ENCODE results near the gene GPR143. TPM values are rescaled to one million over a fixed set of nuclear protein-coding genes. Genes with fewer than 3 reads are reported as not detected.

The GPR143 gene
- total and polyA plus RNA-seq, 2 donors = 1.7 to 2.2 TPM

- Histone ChIP-seq H3K27me3 (ENCODE audit: control insufficient read depth in 2 of 2, insufficient read depth in 1 of 2, low read length in 1 of 2) (no peaks in the 10 kb centered on the region), H3K36me3 (ENCODE audit: control insufficient read depth in 2 of 2, insufficient read depth in 2 of 2, low read length in 1 of 2) (peaks cover 21 to 32% of the 10 kb centered on the region in 2 donors), H3K4me1 (ENCODE audit: control insufficient read depth in 2 of 2, insufficient read depth in 2 of 2, low read length in 2 of 2) (peaks cover 0 to 9% of the 10 kb centered on the region in 2 donors), H3K4me3 (ENCODE audit: low read length in 2 of 2) (no peak overlapping the region), H3K9me3 (ENCODE audit: control insufficient read depth in 2 of 2, insufficient read depth in 1 of 2, low read length in 1 of 2) (no peaks in the 10 kb centered on the region), H3K27ac (ENCODE audit: low read depth in 1 of 2, low read length in 1 of 2) (no peak overlapping the region)
- DNase-seq (ENCODE audit: low read depth in 6 of 9, low spot score in 9 of 9) = no peak
- over 99% methylated on average over 4 of the region's 4 CpGs for whole genome bisulfite sequencing
Measured at GRCh38 chrX:9706421-9706820, 59.2 kb downstream of the GPR143 start.

- 100% methylated on average over 6 of the region's 6 CpGs for WGBS
- H3K9me3 ChIP-seq (ENCODE audit: control insufficient read depth in 2 of 2, insufficient read depth in 1 of 2, low read length in 1 of 2) = no peaks in the 10 kb centered on the region
- DNase-seq (ENCODE audit: low read depth in 6 of 9, low spot score in 9 of 9) = no peak
- H3K36me3 ChIP-seq (ENCODE audit: control insufficient read depth in 2 of 2, insufficient read depth in 2 of 2, low read length in 1 of 2) = peaks cover 17 to 26% of the 10 kb centered on the region in 2 donors
- no peaks in the 10 kb centered on the region for H3K27me3 ChIP-seq (ENCODE audit: control insufficient read depth in 2 of 2, insufficient read depth in 1 of 2, low read length in 1 of 2)
- peaks cover 0 to 9% of the 10 kb centered on the region in 2 donors for H3K4me1 ChIP-seq (ENCODE audit: control insufficient read depth in 2 of 2, insufficient read depth in 2 of 2, low read length in 2 of 2)
- no peak overlapping the region for H3K4me3 ChIP-seq (ENCODE audit: low read length in 2 of 2)
- no peak overlapping the region for H3K27ac ChIP-seq (ENCODE audit: low read depth in 1 of 2, low read length in 1 of 2)
Measured at GRCh38 chrX:9704876-9705465, 60.7 kb downstream of the GPR143 start.

GRCh38 chrX:9703406-9703805 is 62.2 kb downstream of the GPR143 start:
- 95% methylated on average over 14 of the region's 14 CpGs for WGBS
- Histone ChIP-seq H3K4me1 (ENCODE audit: control insufficient read depth in 2 of 2, insufficient read depth in 2 of 2, low read length in 2 of 2) (no peaks in the 10 kb centered on the region), H3K36me3 (ENCODE audit: control insufficient read depth in 2 of 2, insufficient read depth in 2 of 2, low read length in 1 of 2) (peaks cover 16 to 20% of the 10 kb centered on the region in 2 donors), H3K27ac (ENCODE audit: low read depth in 1 of 2, low read length in 1 of 2) (no peak overlapping the region), H3K4me3 (ENCODE audit: low read length in 2 of 2) (no peak overlapping the region), H3K9me3 (ENCODE audit: control insufficient read depth in 2 of 2, insufficient read depth in 1 of 2, low read length in 1 of 2) (no peaks in the 10 kb centered on the region), H3K27me3 (ENCODE audit: control insufficient read depth in 2 of 2, insufficient read depth in 1 of 2, low read length in 1 of 2) (no peaks in the 10 kb centered on the region)
- no peak for DNase-seq (ENCODE audit: low read depth in 6 of 9, low spot score in 9 of 9)

- over 99% methylated on average over 12 of the region's 12 CpGs for WGBS
- DNase-seq (ENCODE audit: low read depth in 6 of 9, low spot score in 9 of 9) = no peak
- no peaks in the 10 kb centered on the region for H3K4me1 ChIP-seq (ENCODE audit: control insufficient read depth in 2 of 2, insufficient read depth in 2 of 2, low read length in 2 of 2)
- no peak overlapping the region for H3K4me3 ChIP-seq (ENCODE audit: low read length in 2 of 2)
- no peaks in the 10 kb centered on the region for H3K9me3 ChIP-seq (ENCODE audit: control insufficient read depth in 2 of 2, insufficient read depth in 1 of 2, low read length in 1 of 2)
- no peaks in the 10 kb centered on the region for H3K27me3 ChIP-seq (ENCODE audit: control insufficient read depth in 2 of 2, insufficient read depth in 1 of 2, low read length in 1 of 2)
- H3K27ac ChIP-seq (ENCODE audit: low read depth in 1 of 2, low read length in 1 of 2) = no peak overlapping the region
- H3K36me3 ChIP-seq (ENCODE audit: control insufficient read depth in 2 of 2, insufficient read depth in 2 of 2, low read length in 1 of 2) = peaks cover 19 to 24% of the 10 kb centered on the region in 2 donors
Measured at GRCh38 chrX:9701790-9702189, 63.9 kb downstream of the GPR143 start.

GRCh38 chrX:9700555-9700954 is 65.1 kb downstream of the GPR143 start:
- H3K4me3 ChIP-seq (ENCODE audit: low read length in 2 of 2) = no peak overlapping the region
- H3K9me3 ChIP-seq (ENCODE audit: control insufficient read depth in 2 of 2, insufficient read depth in 1 of 2, low read length in 1 of 2) = no peaks in the 10 kb centered on the region
- no peaks in the 10 kb centered on the region for H3K4me1 ChIP-seq (ENCODE audit: control insufficient read depth in 2 of 2, insufficient read depth in 2 of 2, low read length in 2 of 2)
- DNase-seq (ENCODE audit: low read depth in 6 of 9, low spot score in 9 of 9) = no peak
- WGBS = 93% methylated on average over 15 of the region's 15 CpGs
- H3K27me3 ChIP-seq (ENCODE audit: control insufficient read depth in 2 of 2, insufficient read depth in 1 of 2, low read length in 1 of 2) = no peaks in the 10 kb centered on the region
- H3K27ac ChIP-seq (ENCODE audit: low read depth in 1 of 2, low read length in 1 of 2) = no peak overlapping the region
- H3K36me3 ChIP-seq (ENCODE audit: control insufficient read depth in 2 of 2, insufficient read depth in 2 of 2, low read length in 1 of 2) = peaks cover 21 to 24% of the 10 kb centered on the region in 2 donors

- DNase-seq (ENCODE audit: low read depth in 6 of 9, low spot score in 9 of 9) = no peak
- H3K4me1 ChIP-seq (ENCODE audit: control insufficient read depth in 2 of 2, insufficient read depth in 2 of 2, low read length in 2 of 2) = no peaks in the 10 kb centered on the region
- H3K27me3 ChIP-seq (ENCODE audit: control insufficient read depth in 2 of 2, insufficient read depth in 1 of 2, low read length in 1 of 2) = no peaks in the 10 kb centered on the region
- H3K36me3 ChIP-seq (ENCODE audit: control insufficient read depth in 2 of 2, insufficient read depth in 2 of 2, low read length in 1 of 2) = peaks cover 17 to 24% of the 10 kb centered on the region in 2 donors
- 98% methylated on average over 12 of the region's 12 CpGs for WGBS
- H3K9me3 ChIP-seq (ENCODE audit: control insufficient read depth in 2 of 2, insufficient read depth in 1 of 2, low read length in 1 of 2) = no peaks in the 10 kb centered on the region
- no peak overlapping the region for H3K27ac ChIP-seq (ENCODE audit: low read depth in 1 of 2, low read length in 1 of 2)
- no peak overlapping the region for H3K4me3 ChIP-seq (ENCODE audit: low read length in 2 of 2)
Measured at GRCh38 chrX:9698576-9698975, 67.1 kb downstream of the GPR143 start.

GRCh38 chrX:9693307-9694001 is 72.2 kb downstream of the GPR143 start:
- Histone ChIP-seq H3K9me3 (ENCODE audit: control insufficient read depth in 2 of 2, insufficient read depth in 1 of 2, low read length in 1 of 2) (no peaks in the 10 kb centered on the region), H3K4me1 (ENCODE audit: control insufficient read depth in 2 of 2, insufficient read depth in 2 of 2, low read length in 2 of 2) (no peaks in the 10 kb centered on the region), H3K4me3 (ENCODE audit: low read length in 2 of 2) (no peak overlapping the region), H3K27ac (ENCODE audit: low read depth in 1 of 2, low read length in 1 of 2) (no peak overlapping the region), H3K36me3 (ENCODE audit: control insufficient read depth in 2 of 2, insufficient read depth in 2 of 2, low read length in 1 of 2) (peaks cover 39 to 44% of the 10 kb centered on the region in 2 donors), H3K27me3 (ENCODE audit: control insufficient read depth in 2 of 2, insufficient read depth in 1 of 2, low read length in 1 of 2) (no peaks in the 10 kb centered on the region)
- 72% methylated on average over 12 of the region's 12 CpGs for WGBS
- DNase-seq (ENCODE audit: low read depth in 6 of 9, low spot score in 9 of 9) = no peak

- no peak overlapping the region for H3K27ac ChIP-seq (ENCODE audit: low read depth in 1 of 2, low read length in 1 of 2)
- 98% methylated on average over 5 of the region's 5 CpGs for WGBS
Measured at GRCh38 chrX:9690046-9690445, 75.6 kb downstream of the GPR143 start.

GRCh38 chrX:9688833-9689232 is 76.8 kb downstream of the GPR143 start:
- H3K27me3 ChIP-seq (ENCODE audit: control insufficient read depth in 2 of 2, insufficient read depth in 1 of 2, low read length in 1 of 2) = no peaks in the 10 kb centered on the region
- no peak overlapping the region for H3K27ac ChIP-seq (ENCODE audit: low read depth in 1 of 2, low read length in 1 of 2)
- H3K36me3 ChIP-seq (ENCODE audit: control insufficient read depth in 2 of 2, insufficient read depth in 2 of 2, low read length in 1 of 2) = peaks cover 37 to 54% of the 10 kb centered on the region in 2 donors
- no peaks in the 10 kb centered on the region for H3K4me1 ChIP-seq (ENCODE audit: control insufficient read depth in 2 of 2, insufficient read depth in 2 of 2, low read length in 2 of 2)
- no peaks in the 10 kb centered on the region for H3K9me3 ChIP-seq (ENCODE audit: control insufficient read depth in 2 of 2, insufficient read depth in 1 of 2, low read length in 1 of 2)
- 98% methylated on average over 24 of the region's 24 CpGs for WGBS
- H3K4me3 ChIP-seq (ENCODE audit: low read length in 2 of 2) = no peak overlapping the region
- no peak for DNase-seq (ENCODE audit: low read depth in 6 of 9, low spot score in 9 of 9)

More at GRCh38 chrX:9690046-9690445, 75.6 kb downstream of the GPR143 start:
- DNase-seq (ENCODE audit: low read depth in 6 of 9, low spot score in 9 of 9) = no peak
- no peaks in the 10 kb centered on the region for H3K4me1 ChIP-seq (ENCODE audit: control insufficient read depth in 2 of 2, insufficient read depth in 2 of 2, low read length in 2 of 2)
- no peak overlapping the region for H3K4me3 ChIP-seq (ENCODE audit: low read length in 2 of 2)
- H3K27me3 ChIP-seq (ENCODE audit: control insufficient read depth in 2 of 2, insufficient read depth in 1 of 2, low read length in 1 of 2) = no peaks in the 10 kb centered on the region
- H3K36me3 ChIP-seq (ENCODE audit: control insufficient read depth in 2 of 2, insufficient read depth in 2 of 2, low read length in 1 of 2) = peaks cover 40 to 51% of the 10 kb centered on the region in 2 donors
- H3K9me3 ChIP-seq (ENCODE audit: control insufficient read depth in 2 of 2, insufficient read depth in 1 of 2, low read length in 1 of 2) = no peaks in the 10 kb centered on the region

Data from thymus (tissue), 11 donors.